ENCODE measurements around the gene SKI. TPM values are rescaled to one million over a fixed set of nuclear protein-coding genes. Genes with fewer than 3 reads are reported as not detected.

SKI gene
- polyA plus RNA-seq, 1 donor = 46.1 TPM

GRCh38 chr1:2337501-2337900 lies 109.4 kb downstream of the SKI start:
- no peaks in the 10 kb centered on the region for H3K36me3 ChIP-seq (ENCODE audit: control insufficient read depth, insufficient read depth, low read length)

GRCh38 chr1:2339206-2340085 lies 111.3 kb downstream of the SKI start:
- no CpG with 5 or more reads among the region's 45 CpGs for WGBS (ENCODE audit: insufficient coverage, low lambda C conversion rate)
- no peak overlapping the region for H3K27ac ChIP-seq (ENCODE audit: low read length)
- no peaks in the 10 kb centered on the region for H3K4me1 ChIP-seq (ENCODE audit: control insufficient read depth, insufficient read depth, low read length)
- H3K27me3 ChIP-seq (ENCODE audit: control insufficient read depth, insufficient read depth, low read length) = no peaks in the 10 kb centered on the region
- no peaks in the 10 kb centered on the region for H3K36me3 ChIP-seq (ENCODE audit: control insufficient read depth, insufficient read depth, low read length)
- DNase-seq = no peak
- H3K9me3 ChIP-seq (ENCODE audit: control insufficient read depth, low read depth, low read length) = no peaks in the 10 kb centered on the region
- H3K4me3 ChIP-seq (ENCODE audit: low read length) = no peak overlapping the region

More at GRCh38 chr1:2337501-2337900, 109.4 kb downstream of the SKI start:
- no peak overlapping the region for H3K27ac ChIP-seq (ENCODE audit: low read length)
- no peaks in the 10 kb centered on the region for H3K27me3 ChIP-seq (ENCODE audit: control insufficient read depth, insufficient read depth, low read length)
- DNase-seq = no peak
- H3K4me3 ChIP-seq (ENCODE audit: low read length) = no peak overlapping the region
- peaks cover 2% of the 10 kb centered on the region for H3K9me3 ChIP-seq (ENCODE audit: control insufficient read depth, low read depth, low read length)
- H3K4me1 ChIP-seq (ENCODE audit: control insufficient read depth, insufficient read depth, low read length) = no peaks in the 10 kb centered on the region
- WGBS (ENCODE audit: insufficient coverage, low lambda C conversion rate) = no CpG with 5 or more reads among the region's 10 CpGs

GRCh38 chr1:2340086-2340917 lies 112.2 kb downstream of the SKI start:
- no peaks in the 10 kb centered on the region for H3K9me3 ChIP-seq (ENCODE audit: control insufficient read depth, low read depth, low read length)
- no peak overlapping the region for H3K27ac ChIP-seq (ENCODE audit: low read length)
- H3K4me1 ChIP-seq (ENCODE audit: control insufficient read depth, insufficient read depth, low read length) = no peaks in the 10 kb centered on the region
- WGBS (ENCODE audit: insufficient coverage, low lambda C conversion rate) = no CpG with 5 or more reads among the region's 24 CpGs
- H3K4me3 ChIP-seq (ENCODE audit: low read length) = no peak overlapping the region
- no peaks in the 10 kb centered on the region for H3K27me3 ChIP-seq (ENCODE audit: control insufficient read depth, insufficient read depth, low read length)
- no peaks in the 10 kb centered on the region for H3K36me3 ChIP-seq (ENCODE audit: control insufficient read depth, insufficient read depth, low read length)
- DNase-seq = no peak

GRCh38 chr1:2340918-2341254 lies 112.8 kb downstream of the SKI start:
- no peaks in the 10 kb centered on the region for H3K27me3 ChIP-seq (ENCODE audit: control insufficient read depth, insufficient read depth, low read length)
- DNase-seq = no peak
- no peaks in the 10 kb centered on the region for H3K36me3 ChIP-seq (ENCODE audit: control insufficient read depth, insufficient read depth, low read length)
- WGBS (ENCODE audit: insufficient coverage, low lambda C conversion rate) = 100% methylated on average over 1 of the region's 14 CpGs
- no peak overlapping the region for H3K4me3 ChIP-seq (ENCODE audit: low read length)
- no peak overlapping the region for H3K27ac ChIP-seq (ENCODE audit: low read length)
- no peaks in the 10 kb centered on the region for H3K9me3 ChIP-seq (ENCODE audit: control insufficient read depth, low read depth, low read length)
- no peaks in the 10 kb centered on the region for H3K4me1 ChIP-seq (ENCODE audit: control insufficient read depth, insufficient read depth, low read length)

GRCh38 chr1:2341706-2342383 lies 113.7 kb downstream of the SKI start:
- no peaks in the 10 kb centered on the region for H3K27me3 ChIP-seq (ENCODE audit: control insufficient read depth, insufficient read depth, low read length)
- H3K9me3 ChIP-seq (ENCODE audit: control insufficient read depth, low read depth, low read length) = no peaks in the 10 kb centered on the region
- no peaks in the 10 kb centered on the region for H3K4me1 ChIP-seq (ENCODE audit: control insufficient read depth, insufficient read depth, low read length)
- H3K4me3 ChIP-seq (ENCODE audit: low read length) = no peak overlapping the region
- DNase-seq = no peak
- no peaks in the 10 kb centered on the region for H3K36me3 ChIP-seq (ENCODE audit: control insufficient read depth, insufficient read depth, low read length)
- no CpG with 5 or more reads among the region's 29 CpGs for WGBS (ENCODE audit: insufficient coverage, low lambda C conversion rate)
- no peak overlapping the region for H3K27ac ChIP-seq (ENCODE audit: low read length)

- H3K9me3 ChIP-seq (ENCODE audit: control insufficient read depth, low read depth, low read length) = no peaks in the 10 kb centered on the region
- no peak overlapping the region for H3K27ac ChIP-seq (ENCODE audit: low read length)
- no peaks in the 10 kb centered on the region for H3K4me1 ChIP-seq (ENCODE audit: control insufficient read depth, insufficient read depth, low read length)
- 60% methylated on average over 1 of the region's 21 CpGs for WGBS (ENCODE audit: insufficient coverage, low lambda C conversion rate)
- DNase-seq = no peak
- H3K36me3 ChIP-seq (ENCODE audit: control insufficient read depth, insufficient read depth, low read length) = no peaks in the 10 kb centered on the region
- no peaks in the 10 kb centered on the region for H3K27me3 ChIP-seq (ENCODE audit: control insufficient read depth, insufficient read depth, low read length)
- no peak overlapping the region for H3K4me3 ChIP-seq (ENCODE audit: low read length)
These were observed 114.4 kb downstream of the SKI start for GRCh38 chr1:2342384-2343022.

- H3K9me3 ChIP-seq (ENCODE audit: control insufficient read depth, low read depth, low read length) = no peaks in the 10 kb centered on the region
- DNase-seq = no peak
- no peaks in the 10 kb centered on the region for H3K27me3 ChIP-seq (ENCODE audit: control insufficient read depth, insufficient read depth, low read length)
- H3K4me3 ChIP-seq (ENCODE audit: low read length) = no peak overlapping the region
- H3K36me3 ChIP-seq (ENCODE audit: control insufficient read depth, insufficient read depth, low read length) = no peaks in the 10 kb centered on the region
- no peaks in the 10 kb centered on the region for H3K4me1 ChIP-seq (ENCODE audit: control insufficient read depth, insufficient read depth, low read length)
- no CpG with 5 or more reads among the region's 39 CpGs for WGBS (ENCODE audit: insufficient coverage, low lambda C conversion rate)
- no peak overlapping the region for H3K27ac ChIP-seq (ENCODE audit: low read length)
These were observed 115.2 kb downstream of the SKI start for GRCh38 chr1:2343023-2343935.

GRCh38 chr1:2344121-2344681 lies 116.1 kb downstream of the SKI start:
- no peaks in the 10 kb centered on the region for H3K36me3 ChIP-seq (ENCODE audit: control insufficient read depth, insufficient read depth, low read length)
- no peak overlapping the region for H3K4me3 ChIP-seq (ENCODE audit: low read length)
- WGBS (ENCODE audit: insufficient coverage, low lambda C conversion rate) = no CpG with 5 or more reads among the region's 24 CpGs
- no peak for DNase-seq
- H3K9me3 ChIP-seq (ENCODE audit: control insufficient read depth, low read depth, low read length) = no peaks in the 10 kb centered on the region
- H3K27me3 ChIP-seq (ENCODE audit: control insufficient read depth, insufficient read depth, low read length) = no peaks in the 10 kb centered on the region
- no peak overlapping the region for H3K27ac ChIP-seq (ENCODE audit: low read length)
- no peaks in the 10 kb centered on the region for H3K4me1 ChIP-seq (ENCODE audit: control insufficient read depth, insufficient read depth, low read length)

- Histone ChIP-seq H3K4me3 (ENCODE audit: low read length) (no peak overlapping the region), H3K27me3 (ENCODE audit: control insufficient read depth, insufficient read depth, low read length) (no peaks in the 10 kb centered on the region), H3K4me1 (ENCODE audit: control insufficient read depth, insufficient read depth, low read length) (no peaks in the 10 kb centered on the region), H3K27ac (ENCODE audit: low read length) (no peak overlapping the region), H3K9me3 (ENCODE audit: control insufficient read depth, low read depth, low read length) (no peaks in the 10 kb centered on the region), H3K36me3 (ENCODE audit: control insufficient read depth, insufficient read depth, low read length) (no peaks in the 10 kb centered on the region)
- DNase-seq = no peak
- WGBS (ENCODE audit: insufficient coverage, low lambda C conversion rate) = no CpG with 5 or more reads among the region's 29 CpGs
These were observed 116.7 kb downstream of the SKI start for GRCh38 chr1:2344744-2345296.
